ENCODE measurements around the gene FUT7. TPM values are rescaled to one million over a fixed set of nuclear protein-coding genes. Genes with fewer than 3 reads are reported as not detected.

The FUT7 gene
- total RNA-seq, 2 donors from 2014 or later: not detected

DNA sequence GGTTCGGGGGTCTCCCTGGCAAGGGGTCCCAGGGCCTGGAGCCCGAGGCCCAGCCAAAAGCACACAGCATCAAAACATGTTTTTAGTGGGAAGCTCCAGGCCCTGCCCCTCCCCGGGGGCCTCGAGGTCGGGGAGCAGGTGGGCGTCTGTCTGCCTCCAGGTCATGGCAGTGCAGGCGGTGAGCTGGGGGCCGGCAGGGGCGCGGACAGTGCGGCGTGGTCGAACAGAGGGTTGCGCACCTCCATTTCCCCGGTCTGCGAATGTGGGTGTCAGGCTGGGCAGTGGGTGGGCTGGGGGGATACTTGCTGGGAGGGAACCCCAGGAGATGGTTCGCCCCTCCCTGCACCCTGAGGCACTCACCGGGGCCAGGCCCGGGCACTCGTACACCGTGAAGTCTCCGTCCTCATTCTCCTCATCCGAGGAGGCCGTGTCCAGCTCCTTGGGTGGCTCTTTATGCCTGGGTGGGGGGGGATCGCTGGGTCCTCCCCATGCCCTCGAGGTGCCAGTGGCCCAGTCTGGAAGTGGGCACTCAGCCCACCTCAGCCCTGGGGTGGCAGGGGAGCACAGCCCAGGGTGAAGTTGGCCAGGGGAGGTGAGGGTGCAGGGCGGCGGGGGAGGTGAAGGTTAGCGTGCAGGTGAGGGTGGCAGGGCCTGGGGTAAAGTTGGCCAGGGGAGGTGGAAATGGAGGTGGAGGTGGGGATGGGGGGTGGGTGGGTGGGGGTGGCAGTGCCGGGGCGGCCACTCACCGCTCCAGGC lies 7.9 kb upstream of the FUT7 start:
- H3K9me3 ChIP-seq: no peaks in the 10 kb centered on the region
- intact Hi-C loops (cut with DNase I): loop anchor here (5.0 kb wide), 1 partner anchor 252 kb away; no protein-coding TSS in a partner anchor
- no peak overlapping the region for H3K4me3 ChIP-seq
- no peak overlapping the region for H3K27ac ChIP-seq
- peaks cover 16% of the 10 kb centered on the region for H3K4me1 ChIP-seq
- TF ChIP-seq, protein P1, sequence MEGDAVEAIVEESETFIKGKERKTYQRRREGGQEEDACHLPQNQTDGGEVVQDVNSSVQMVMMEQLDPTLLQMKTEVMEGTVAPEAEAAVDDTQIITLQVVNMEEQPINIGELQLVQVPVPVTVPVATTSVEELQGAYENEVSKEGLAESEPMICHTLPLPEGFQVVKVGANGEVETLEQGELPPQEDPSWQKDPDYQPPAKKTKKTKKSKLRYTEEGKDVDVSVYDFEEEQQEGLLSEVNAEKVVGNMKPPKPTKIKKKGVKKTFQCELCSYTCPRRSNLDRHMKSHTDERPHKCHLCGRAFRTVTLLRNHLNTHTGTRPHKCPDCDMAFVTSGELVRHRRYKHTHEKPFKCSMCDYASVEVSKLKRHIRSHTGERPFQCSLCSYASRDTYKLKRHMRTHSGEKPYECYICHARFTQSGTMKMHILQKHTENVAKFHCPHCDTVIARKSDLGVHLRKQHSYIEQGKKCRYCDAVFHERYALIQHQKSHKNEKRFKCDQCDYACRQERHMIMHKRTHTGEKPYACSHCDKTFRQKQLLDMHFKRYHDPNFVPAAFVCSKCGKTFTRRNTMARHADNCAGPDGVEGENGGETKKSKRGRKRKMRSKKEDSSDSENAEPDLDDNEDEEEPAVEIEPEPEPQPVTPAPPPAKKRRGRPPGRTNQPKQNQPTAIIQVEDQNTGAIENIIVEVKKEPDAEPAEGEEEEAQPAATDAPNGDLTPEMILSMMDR (IDR thresholded peaks at IDR 0.05): no peak
- no peak for DNase-seq
- H3K9ac ChIP-seq (ENCODE audit: low read depth in 2 of 2, low read length in 2 of 2): no peak overlapping the region
- no peaks in the 10 kb centered on the region for H3K27me3 ChIP-seq
- H3K36me3 ChIP-seq: no peaks in the 10 kb centered on the region

DNA sequence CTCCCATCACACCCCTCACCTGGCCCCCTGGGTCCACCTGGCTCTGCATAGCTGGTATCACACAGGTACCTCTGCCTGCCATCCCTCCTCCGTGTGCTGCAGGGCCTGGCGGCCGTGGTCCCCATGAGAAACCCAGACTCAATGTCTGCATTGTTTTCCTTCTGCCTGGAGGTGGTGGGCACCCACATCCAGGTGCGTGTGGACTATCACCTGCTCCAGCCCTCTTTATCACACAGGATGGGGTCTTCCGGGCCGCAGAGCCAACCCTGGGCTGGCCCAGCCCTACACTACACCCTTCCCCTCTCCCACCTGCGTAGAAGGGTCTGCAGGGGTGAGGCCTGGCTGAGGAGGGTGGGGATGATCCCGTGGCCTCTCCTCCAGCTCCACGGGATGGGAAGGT lies 7.0 kb upstream of the FUT7 start:
- intact Hi-C loops (cut with DNase I): loop anchor here (5.0 kb wide), 1 partner anchor 252 kb away; no protein-coding TSS in a partner anchor
- no peaks in the 10 kb centered on the region for H3K27me3 ChIP-seq

DNA sequence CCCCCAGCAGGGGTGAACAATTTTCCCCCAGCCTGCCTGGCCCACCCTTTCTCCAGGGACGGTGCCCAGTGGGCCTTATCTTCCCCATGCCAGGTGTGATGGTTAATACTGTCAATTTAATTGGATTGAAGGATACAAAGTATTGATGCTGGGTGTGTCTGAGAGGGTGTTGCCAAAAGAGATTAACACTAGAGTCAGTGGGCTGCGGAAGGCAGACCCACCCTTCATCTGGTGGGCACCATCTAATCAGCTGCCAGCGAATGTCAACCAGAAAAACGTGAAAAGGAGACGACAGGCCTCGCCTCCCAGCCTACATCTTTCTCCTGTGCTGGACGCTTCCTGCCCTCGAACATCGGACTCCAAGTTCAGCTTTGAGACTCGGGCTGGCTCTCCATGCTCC lies 5.6 kb upstream of the FUT7 start:
- no peak for DNase-seq
- no peaks in the 10 kb centered on the region for H3K27me3 ChIP-seq
- intact Hi-C loops (cut with DNase I): loop anchor here (5.0 kb wide), 1 partner anchor 250 kb away; no protein-coding TSS in a partner anchor
- H3K36me3 ChIP-seq: no peaks in the 10 kb centered on the region
- H3K9ac ChIP-seq (ENCODE audit: low read depth in 2 of 2, low read length in 2 of 2): no peak overlapping the region
- peaks cover 14% of the 10 kb centered on the region for H3K4me1 ChIP-seq
- no peak overlapping the region for H3K4me3 ChIP-seq
- TF ChIP-seq, protein P1 (IDR thresholded peaks at IDR 0.05): no peak
- no peaks in the 10 kb centered on the region for H3K9me3 ChIP-seq
- no peak overlapping the region for H3K27ac ChIP-seq

More for the DNA sequence above, 7.0 kb upstream of the FUT7 start:
- TF ChIP-seq, protein P1 (IDR thresholded peaks at IDR 0.05): no peak
- Histone ChIP-seq H3K4me1 (peaks cover 16% of the 10 kb centered on the region), H3K27ac (no peak overlapping the region), H3K36me3 (no peaks in the 10 kb centered on the region), H3K9me3 (no peaks in the 10 kb centered on the region), H3K9ac (ENCODE audit: low read depth in 2 of 2, low read length in 2 of 2) (no peak overlapping the region), H3K4me3 (no peak overlapping the region)
- DNase-seq: no peak

DNA sequence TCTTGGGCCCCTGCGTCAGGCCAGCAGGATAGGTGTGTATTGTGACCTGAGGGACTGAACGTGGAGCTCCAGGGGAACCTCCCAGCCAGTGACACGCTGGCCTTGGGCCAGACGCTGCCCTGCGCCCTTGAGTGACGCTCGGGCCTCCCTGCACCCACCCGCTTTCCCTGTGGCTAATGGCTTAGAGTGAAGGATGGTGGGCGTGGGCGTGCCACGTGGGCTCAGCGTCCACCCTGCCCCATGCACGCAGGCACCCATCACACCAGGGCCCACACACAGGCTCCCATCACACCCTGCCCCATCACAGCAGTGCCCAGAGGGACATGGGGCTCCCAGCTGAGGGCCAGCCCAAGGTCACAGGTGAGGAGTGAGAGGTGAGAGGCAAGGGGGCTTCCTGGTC lies 5.1 kb upstream of the FUT7 start:
- Histone ChIP-seq H3K9ac (ENCODE audit: low read depth in 2 of 2, low read length in 2 of 2) (no peak overlapping the region), H3K36me3 (no peaks in the 10 kb centered on the region), H3K4me3 (no peak overlapping the region), H3K27ac (no peak overlapping the region), H3K27me3 (no peaks in the 10 kb centered on the region), H3K9me3 (no peaks in the 10 kb centered on the region), H3K4me1 (peaks cover 14% of the 10 kb centered on the region)
- intact Hi-C loops (cut with DNase I): loop anchor here (5.0 kb wide), 1 partner anchor 250 kb away; no protein-coding TSS in a partner anchor
- no peak for DNase-seq
- TF ChIP-seq, protein P1 (IDR thresholded peaks at IDR 0.05): no peak

DNA sequence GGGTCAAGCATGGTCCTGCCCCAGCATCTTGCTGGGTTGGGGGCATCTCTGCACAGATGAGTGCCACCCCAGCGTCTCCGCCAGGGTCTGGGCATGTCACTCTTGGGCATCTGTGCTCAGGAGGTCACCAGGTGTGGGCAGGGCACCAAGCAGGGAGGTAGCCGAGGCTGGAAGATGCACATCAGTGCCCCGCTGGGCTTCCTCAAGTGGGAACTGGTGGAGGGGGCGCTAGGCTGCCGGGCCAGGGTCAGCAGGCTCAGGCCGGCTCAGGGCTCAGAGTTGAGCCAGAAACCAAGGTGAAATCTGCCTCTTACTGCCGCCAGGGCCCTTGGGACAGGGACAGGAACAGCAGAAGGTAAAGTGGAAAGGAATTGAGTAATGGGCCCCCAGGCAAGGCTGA lies 4.0 kb upstream of the FUT7 start:
- intact Hi-C loops (cut with DNase I): loop anchor here (5.0 kb wide), 1 partner anchor 249 kb away; no protein-coding TSS in a partner anchor

More for the DNA sequence above, 4.0 kb upstream of the FUT7 start:
- DNase-seq: no peak
- Histone ChIP-seq H3K4me3 (no peak overlapping the region), H3K4me1 (peaks cover 19% of the 10 kb centered on the region), H3K36me3 (no peaks in the 10 kb centered on the region), H3K9ac (ENCODE audit: low read depth in 2 of 2, low read length in 2 of 2) (no peak overlapping the region), H3K27ac (no peak overlapping the region), H3K9me3 (no peaks in the 10 kb centered on the region), H3K27me3 (no peaks in the 10 kb centered on the region)
- TF ChIP-seq, protein P1 (IDR thresholded peaks at IDR 0.05): no peak
